HG03520 (cell line): Measurements from ENCODE around the gene STOML1.
"Not testable (repeated sequence)": the region's sequence is repeated elsewhere in the genome, so short reads cannot be mapped to it uniquely, and the experiment has no call there.

Experiments used
- ATAC-seq: cut with Tn5 transposase; IDR thresholded peaks from one replicate; pipeline ENCODE4 v1.9.1; 2021; ENCODE audit warnings: mild to moderate bottlenecking, moderate library complexity; ENCODE audit not compliant: unreplicated experiment

Gene STOML1

GRCh38 chr15:73987681-73988444, 4.2 kb downstream of the STOML1 start:
- no peak for ATAC-seq

GRCh38 chr15:73987250-73987649, 4.8 kb downstream of the STOML1 start:
- no peak for ATAC-seq

- ATAC-seq, result no peak
Observed at GRCh38 chr15:73986776-73987056, 5.4 kb downstream of the STOML1 start.

GRCh38 chr15:73986055-73986775, 5.9 kb downstream of the STOML1 start:
- ATAC-seq, result no peak

- ATAC-seq, result no peak
Observed at GRCh38 chr15:73985101-73985873, 6.8 kb downstream of the STOML1 start.

- no peak for ATAC-seq
Observed at GRCh38 chr15:73984208-73984979, 7.7 kb downstream of the STOML1 start.

- no peak for ATAC-seq
Observed at GRCh38 chr15:73983773-73984172, 8.3 kb downstream of the STOML1 start.

- ATAC-seq, result no peak
Observed at GRCh38 chr15:73983211-73983727, 8.8 kb downstream of the STOML1 start.

GRCh38 chr15:73982222-73982962, 9.7 kb downstream of the STOML1 start:
- no peak for ATAC-seq

GRCh38 chr15:73981761-73982221, 10.3 kb downstream of the STOML1 start:
- ATAC-seq, result no peak

GRCh38 chr15:73979636-73980035, 12.5 kb downstream of the STOML1 start:
- ATAC-seq, result no peak

GRCh38 chr15:73978896-73979295, 13.2 kb downstream of the STOML1 start:
- no peak for ATAC-seq

GRCh38 chr15:73975440-73976125, 16.5 kb downstream of the STOML1 start:
- ATAC-seq, result not testable (repeated sequence)

- ATAC-seq, result not testable (repeated sequence)
Observed at GRCh38 chr15:73973683-73974200, 18.4 kb downstream of the STOML1 start.

- no peak for ATAC-seq
Observed at GRCh38 chr15:73972984-73973682, 19.0 kb downstream of the STOML1 start.

- no peak for ATAC-seq
Observed at GRCh38 chr15:73969151-73969759, 22.8 kb downstream of the STOML1 start.

- no peak for ATAC-seq
Observed at GRCh38 chr15:73968461-73968860, 23.6 kb downstream of the STOML1 start.

- ATAC-seq, result no peak
Observed at GRCh38 chr15:73965758-73966113, 26.4 kb downstream of the STOML1 start.
